ENCODE results near the gene GJA3.
A peak's percentile ranks its signal among the peaks of the same experiment; 100 is the strongest.
"Not testable (repeated sequence)": the region's sequence is repeated elsewhere in the genome, so short reads cannot be mapped to it uniquely, and the experiment has no call there.

Gene GJA3

DNA sequence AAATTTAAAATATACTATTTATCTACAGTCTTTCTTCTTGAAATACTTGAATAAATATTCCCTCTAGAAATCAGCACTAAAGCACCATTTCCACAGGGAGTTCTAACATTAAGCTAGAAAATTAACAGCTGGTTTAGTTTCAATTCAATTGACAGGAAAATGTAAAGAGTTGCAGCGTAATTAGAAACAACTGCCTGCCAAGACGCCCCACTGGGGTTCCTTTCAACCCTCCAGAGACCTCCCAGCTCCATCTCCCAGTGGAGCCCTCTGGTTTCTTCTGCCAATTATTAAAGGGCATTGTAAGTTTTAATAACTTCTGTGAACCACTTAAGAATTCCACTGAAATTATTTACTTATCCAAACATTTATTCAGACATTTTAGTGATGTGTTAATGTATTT is 4.2 kb downstream of the GJA3 start:
- DNase-seq (ENCODE audit: insufficient read length, low spot score): no peak
- no peak for FAIRE-seq

DNA sequence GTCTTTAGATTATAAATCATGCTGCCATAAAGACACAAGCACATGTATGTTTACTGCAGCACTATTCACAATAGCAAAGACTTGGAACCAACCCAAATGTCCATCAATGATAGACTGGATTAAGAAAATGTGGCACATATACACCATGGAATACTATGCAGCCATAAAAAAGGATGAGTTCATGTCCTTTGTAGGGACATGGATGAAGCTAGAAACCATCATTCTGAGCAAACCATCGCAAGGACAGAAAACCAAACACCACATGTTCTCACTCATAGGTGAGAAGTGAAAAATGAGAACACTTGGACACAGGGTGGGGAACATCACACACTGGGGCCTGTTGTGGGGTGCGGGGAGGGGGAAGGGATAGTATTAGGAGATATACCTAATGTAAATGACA is 7.6 kb downstream of the GJA3 start:
- not testable (repeated sequence) for FAIRE-seq; DNase-seq (ENCODE audit: insufficient read length, low spot score)

DNA sequence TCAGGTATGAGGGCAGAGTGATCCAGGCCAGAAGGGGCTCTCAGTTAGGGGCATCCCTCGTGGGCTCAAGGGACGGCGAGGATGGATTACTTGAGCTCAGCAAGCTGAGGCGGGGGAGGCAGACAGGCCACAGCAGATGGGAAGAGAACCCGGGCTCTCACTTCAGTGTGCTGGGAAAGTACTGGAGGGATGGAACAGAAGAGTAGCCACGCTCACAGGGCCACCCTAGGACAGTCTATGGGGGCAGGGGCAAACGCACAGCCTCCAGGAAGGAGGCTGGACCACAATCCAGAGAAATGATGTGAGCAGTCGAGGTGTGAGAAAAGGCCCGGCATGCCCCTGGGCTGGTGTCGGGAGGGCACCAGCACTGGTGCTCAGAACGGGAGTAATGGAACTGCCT is 9.2 kb downstream of the GJA3 start:
- no peak for FAIRE-seq

DNA sequence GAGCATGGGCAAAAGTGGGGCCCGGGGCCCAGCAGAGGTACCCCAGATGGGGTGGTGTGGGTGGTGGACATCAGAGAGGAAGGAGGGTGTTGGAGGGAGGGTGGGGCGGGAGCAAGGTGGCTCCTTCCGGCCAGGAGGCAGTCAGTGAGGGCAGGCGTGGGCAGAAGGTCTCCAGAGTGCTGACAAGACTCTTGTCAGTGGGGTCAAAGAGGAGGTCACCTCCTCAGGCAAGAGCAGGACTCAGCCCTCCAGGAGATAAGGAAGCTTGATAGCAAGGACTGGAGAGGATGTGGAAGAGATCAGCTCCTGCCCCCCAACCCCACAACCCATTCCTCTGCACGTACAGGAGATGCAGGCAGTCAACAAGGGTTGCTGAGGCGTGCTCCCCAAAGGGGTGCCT is 9.8 kb downstream of the GJA3 start:
- DNase-seq (ENCODE audit: insufficient read length, low spot score): no peak
- FAIRE-seq: no peak

More for the DNA sequence above, 9.2 kb downstream of the GJA3 start:
- DNase-seq (ENCODE audit: insufficient read length, low spot score): no peak

DNA sequence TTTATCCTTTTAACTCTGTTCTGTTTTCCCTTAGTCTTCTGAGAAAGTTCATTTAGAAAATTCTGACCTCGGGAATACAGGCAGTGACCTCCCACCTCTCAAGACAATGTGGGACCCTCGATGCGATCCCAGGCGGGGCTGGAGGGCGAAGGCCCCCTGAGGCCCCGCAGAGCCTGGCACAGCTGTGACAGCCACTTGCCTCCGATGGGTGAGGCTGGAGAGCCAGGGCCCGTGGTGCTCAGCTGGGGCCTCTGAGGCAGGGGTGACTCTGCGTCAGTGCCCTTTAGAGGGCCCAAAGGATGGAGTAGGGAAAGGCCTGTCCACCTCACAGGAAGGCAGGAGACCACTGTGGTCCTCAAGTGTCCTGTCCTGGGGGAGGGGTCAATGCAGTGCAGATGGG is 10.3 kb downstream of the GJA3 start:
- no peak for FAIRE-seq
- no peak for DNase-seq (ENCODE audit: insufficient read length, low spot score)

DNA sequence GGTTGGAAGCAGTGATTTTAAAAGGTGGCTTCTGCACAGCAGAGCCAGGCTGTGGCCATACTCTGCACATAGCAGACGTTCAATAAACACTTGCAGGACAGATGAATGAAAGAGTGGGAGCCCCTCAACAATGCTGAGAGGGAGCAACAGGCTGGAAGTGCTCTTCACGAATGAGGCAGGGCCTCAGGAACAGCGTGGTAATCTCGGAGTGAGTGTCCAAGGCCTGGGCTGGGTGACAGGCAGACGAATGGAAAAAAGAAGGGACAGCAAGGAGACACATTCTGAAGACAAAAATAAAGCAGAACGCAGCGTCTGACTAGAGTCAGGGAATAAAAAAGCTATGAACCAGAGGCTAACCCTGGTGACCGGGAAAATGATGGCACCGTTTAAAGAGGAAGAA is 11.1 kb downstream of the GJA3 start:
- DNase-seq (ENCODE audit: insufficient read length, low spot score): no peak
- FAIRE-seq: no peak

DNA sequence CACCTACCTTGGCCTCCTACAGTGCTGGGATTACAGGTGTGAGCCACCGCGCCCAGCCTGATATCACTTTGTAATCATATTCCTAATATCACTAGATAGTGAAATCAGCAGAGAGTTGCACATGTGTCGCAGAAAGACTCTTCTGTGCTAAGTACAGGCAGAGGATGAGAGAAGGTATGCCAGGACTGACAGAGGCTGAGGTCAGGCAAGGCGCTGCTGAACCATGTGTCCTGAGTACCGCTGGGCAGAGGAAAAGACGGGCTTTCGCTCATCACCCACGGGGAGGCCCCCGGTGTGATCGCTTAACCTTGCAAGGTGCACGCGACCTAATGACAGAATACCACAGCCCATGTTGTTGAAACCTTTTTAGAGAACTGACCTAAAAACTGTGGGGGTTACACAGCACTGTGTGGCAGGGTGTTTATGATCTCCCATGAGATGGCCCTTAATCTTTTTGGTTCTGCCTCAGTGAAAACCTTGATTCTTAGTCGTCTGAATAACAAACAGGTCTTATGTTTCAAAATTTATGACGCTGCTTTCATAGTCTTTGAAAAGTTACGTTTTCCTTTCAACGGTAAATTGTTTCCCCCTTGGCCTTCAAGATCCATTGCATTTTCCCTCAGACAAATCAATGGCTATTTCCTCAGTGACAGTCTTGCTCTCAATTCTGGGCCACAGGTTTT is 12.2 kb downstream of the GJA3 start:
- DNase-seq (ENCODE audit: insufficient read length, low spot score) (no peak), FAIRE-seq (no peak)

DNA sequence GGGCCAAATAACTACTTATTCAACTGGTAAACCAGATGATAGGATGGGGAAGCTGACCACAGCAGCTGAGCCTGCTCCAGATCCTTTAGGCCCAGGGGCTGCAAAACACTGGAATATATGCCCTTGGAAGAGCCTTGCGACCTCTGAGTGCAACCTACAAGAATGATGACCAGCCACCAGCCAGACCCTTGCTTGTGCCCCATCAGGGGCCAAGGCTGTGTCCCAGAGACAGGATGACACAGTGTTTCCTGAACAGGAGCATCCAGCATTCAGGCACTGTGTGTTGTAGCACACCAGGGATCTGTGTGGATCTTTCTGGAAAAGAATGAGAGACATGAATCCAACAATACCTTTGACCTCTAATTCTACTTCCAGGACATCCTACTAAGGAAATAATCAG is 14.5 kb downstream of the GJA3 start:
- FAIRE-seq: no peak
- no peak for DNase-seq (ENCODE audit: insufficient read length, low spot score)

DNA sequence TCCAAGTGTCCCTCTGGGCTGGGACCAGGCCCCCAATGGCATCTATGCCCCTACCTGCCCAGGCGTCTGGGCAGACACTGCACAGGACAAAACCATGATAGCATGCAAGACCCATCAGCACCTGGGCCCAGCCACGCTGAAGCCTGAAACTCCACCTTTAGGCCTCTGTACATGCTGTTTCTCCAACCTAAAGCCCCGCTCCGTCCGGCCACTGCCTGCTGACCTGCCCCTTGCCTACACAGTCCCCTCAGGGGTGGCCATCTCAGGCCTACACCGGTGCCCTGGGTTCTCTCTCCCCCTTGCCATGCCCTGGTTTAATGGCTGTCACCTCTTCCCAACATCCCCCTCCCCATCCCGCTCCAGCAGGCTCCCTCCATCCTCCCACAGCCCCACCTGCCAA is 15.3 kb downstream of the GJA3 start:
- DNase-seq (ENCODE audit: insufficient read length, low spot score): no peak
- no peak for FAIRE-seq

DNA sequence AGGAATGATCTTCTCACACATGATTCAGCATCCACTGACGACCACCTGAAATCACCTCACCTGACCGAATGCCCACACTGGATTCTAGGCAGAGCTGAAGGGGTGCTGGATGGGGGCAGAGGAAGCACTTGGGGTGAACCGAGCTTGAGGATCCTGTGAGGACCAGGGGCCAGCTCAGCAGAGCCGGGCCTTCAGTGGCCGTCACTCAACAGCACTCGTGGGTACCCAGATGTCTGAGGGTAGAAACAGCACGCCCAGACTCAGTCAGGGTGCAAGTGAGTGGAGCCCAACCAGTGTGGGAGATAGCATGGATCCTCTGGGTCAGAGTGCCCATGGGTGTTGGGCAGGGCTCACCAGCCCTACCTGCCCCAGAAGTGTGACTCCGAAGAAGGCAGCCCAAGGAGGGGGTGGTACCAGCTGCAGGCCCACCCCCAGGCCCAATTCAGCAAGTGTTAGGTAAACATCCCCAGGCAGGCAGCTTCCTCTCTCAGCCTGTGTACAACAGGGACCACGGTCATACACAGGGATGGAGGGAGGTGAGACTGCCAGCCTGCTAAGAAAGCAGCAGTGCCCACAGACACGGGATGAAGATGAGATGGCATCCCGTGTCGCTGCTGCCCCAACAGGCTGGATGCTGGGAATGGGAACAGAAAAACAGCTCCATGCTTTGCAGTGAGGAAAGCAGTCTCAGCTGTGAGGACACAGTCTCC is 16.6 kb downstream of the GJA3 start:
- FAIRE-seq (no peak), DNase-seq (ENCODE audit: insufficient read length, low spot score) (no peak)

DNA sequence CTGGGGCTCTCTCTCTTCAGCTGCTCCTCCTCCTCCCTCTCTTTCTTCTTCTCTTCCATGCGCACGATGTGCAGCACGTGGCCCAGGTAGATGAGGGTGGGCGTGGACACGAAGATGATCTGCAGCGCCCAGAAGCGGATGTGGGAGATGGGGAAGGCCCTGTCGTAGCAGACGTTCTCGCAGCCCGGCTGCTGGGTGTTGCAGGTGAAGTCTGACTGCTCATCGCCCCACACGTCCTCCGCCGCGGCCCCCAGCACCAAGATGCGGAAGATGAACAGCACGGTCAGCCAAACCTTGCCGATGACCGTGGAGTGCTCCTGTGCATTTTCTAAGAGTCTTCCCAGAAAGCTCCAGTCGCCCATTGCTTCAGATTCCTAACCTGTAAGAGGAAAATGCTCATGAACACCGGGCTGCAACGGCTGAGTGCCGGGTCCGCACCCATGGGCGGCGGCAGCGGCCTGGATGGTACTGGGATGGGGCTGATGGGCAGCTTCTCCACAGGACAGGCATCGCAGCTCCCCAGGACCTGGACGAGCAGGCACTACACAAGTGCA is 17.8 kb downstream of the GJA3 start:
- no peak for FAIRE-seq
- no peak for DNase-seq (ENCODE audit: insufficient read length, low spot score)

DNA sequence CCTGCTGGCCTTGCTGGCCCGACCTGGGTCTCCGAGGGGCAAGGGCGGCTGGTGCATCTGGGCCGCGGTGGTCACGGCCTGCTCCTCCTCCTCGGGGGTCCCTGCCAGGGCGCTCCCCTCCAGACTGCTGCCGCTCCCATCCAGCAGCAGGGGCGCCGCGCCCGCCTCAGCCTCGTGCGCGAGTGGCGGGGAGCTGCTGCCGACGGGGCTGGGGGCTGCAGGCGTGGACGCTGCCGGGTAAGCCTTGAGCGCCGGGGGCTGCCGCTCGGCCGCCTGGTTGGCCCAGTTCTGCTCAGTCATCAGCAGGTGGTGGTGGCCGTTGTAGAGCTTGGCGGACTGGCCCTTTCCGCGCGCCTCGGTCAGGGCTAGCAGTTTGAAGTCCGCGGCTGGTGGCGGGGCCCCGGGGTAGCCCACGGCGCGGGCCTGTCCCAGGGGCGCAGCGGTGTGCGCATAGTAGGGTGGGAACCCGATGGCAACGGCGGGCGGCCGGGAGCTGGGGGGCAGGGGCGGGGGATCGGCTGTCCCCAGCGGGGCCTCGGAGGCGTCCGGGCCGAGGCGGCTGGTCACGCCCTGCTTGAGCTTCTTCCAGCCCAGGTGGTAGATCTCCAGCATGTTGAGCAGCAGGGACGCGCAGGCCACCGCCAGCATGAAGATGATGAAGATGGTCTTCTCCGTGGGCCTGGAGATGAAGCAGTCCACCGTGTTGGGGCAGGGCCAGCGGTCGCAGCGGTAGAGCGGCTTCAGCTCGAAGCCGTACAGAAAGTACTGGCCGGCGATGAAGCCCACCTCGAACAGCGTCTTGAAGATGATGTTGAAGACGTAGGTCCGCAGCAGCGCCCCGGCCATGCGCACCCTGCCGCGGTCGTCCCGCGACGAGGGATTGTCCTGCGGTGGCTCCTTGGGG is 18.6 kb downstream of the GJA3 start:
- no peak for DNase-seq (ENCODE audit: insufficient read length, low spot score)
- FAIRE-seq: no peak

DNA sequence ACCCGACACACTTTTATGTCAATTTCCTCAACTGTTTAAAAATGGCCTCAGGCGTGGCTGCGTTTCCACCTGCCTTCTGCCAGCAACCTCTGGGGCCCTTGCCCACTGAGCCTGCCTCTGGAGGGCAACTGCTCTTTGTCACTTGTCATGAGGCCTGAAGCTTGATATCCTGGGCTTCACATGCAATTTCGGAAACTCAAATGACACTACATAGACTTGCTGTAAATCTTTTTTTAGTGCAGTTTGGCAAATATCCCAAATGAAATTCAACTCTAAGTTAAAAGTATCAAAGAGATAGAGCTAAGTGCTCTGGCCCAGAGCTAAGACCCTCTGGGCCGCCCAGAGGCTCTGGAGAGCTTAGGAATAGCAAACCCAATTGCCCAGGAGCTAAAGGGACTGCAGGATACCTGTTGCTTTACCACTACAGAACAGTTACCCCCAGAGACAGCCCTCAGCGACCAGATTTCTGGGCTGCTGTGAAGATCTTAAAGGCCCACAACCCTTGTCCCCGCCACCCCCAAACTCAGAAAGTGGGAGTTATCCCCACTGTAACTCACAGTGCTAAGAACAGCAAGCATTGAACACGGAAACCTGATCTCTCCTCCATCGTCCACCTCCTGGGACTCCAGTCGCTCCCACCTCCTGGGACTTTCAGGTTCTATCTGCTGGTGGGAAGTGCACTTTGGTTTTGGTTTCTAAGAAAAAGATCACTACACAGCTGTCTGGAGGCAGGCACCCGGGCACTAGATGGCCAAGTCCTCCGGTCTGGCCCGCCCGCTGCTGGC is 19.4 kb downstream of the GJA3 start:
- DNase-seq (ENCODE audit: insufficient read length, low spot score): no peak
- no peak for FAIRE-seq

DNA sequence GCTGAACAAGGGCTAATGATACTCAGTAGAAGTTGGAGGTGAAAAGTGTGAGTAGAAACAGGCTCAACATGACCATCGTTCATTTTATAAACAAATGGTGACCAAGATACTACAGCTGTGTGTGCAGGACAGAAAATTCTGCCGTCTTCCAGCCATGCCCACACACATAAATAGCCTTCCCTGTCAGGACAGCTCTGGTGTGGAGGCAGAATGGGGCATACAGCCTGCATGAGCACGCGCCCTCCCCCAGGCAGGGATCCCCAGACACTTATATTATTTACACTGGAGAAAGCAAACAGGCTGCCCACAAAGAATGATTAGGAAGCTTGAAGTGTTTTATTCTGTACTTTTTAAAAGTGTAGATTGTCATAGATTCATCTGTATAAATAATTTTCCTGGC is 20.4 kb downstream of the GJA3 start:
- FAIRE-seq (no peak), DNase-seq (ENCODE audit: insufficient read length, low spot score) (no peak)

DNA sequence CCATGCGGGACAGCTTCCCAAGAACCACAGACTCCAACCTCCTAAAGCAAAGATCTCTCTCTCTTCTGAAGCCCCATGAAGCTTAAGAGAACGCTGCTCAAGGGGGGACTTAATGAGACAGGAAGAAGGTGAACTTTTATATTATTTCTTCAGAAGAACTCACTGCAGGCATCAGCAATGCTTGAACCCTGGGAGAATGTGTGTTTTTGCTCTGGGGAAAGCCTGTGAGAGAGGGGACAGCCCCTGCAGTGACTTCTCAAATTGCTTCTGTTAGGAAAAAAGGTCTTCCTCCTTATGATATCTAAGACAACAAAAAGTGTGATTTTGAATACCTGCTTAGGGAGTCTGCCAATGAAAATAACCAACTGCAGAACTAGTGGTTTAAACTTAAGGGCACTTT is 23.0 kb downstream of the GJA3 start:
- FAIRE-seq: no peak

DNA sequence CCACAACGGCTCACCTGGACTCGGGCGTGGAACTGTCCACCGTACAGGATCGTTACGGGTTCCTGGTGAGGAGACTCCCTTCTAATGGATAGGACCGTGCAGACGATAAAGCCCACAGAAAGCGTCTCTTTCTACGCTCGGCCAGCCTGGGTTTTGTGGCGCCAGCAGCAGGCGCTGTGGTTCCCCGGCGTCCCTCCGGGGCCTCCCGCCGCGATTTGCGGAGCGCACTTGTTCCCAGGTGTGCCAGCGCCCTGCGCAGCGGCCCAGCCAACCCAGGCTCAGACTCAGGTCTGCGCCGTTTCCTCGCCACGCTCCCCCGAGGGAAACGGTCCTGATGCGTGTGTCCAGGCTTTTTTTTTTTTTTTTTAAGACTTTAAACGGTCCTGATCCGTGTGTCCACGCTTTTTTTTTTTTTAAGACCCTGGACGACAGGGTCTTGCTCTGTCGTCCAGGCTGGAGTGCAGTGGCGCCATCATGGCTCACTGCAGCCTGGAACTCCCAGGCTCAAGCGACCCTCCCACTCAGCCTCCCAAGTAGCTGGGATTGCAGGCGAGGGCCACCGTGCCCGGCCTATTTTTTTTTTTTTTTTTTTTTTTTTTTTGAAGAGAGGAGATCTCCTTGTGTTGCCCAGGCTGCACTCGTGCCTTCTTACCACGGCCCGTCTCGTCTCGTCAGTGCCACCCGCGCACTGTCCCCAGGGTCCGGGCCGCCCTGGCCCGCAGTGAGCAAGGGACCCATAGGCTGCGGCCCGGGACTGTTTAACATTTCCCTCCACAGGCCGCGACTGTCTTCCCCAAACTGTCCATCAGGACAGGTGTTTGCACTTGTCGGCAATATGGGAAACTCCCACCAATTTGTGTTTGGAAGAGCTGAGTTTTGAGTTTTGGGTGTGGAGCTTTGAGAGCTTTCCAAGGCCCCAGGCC is 23.8 kb downstream of the GJA3 start:
- DNase-seq (ENCODE audit: insufficient read length, low spot score) (peak; percentile 55), FAIRE-seq (peak; percentile 47)

More for the DNA sequence above, 23.0 kb downstream of the GJA3 start:
- DNase-seq (ENCODE audit: insufficient read length, low spot score): no peak

DNA sequence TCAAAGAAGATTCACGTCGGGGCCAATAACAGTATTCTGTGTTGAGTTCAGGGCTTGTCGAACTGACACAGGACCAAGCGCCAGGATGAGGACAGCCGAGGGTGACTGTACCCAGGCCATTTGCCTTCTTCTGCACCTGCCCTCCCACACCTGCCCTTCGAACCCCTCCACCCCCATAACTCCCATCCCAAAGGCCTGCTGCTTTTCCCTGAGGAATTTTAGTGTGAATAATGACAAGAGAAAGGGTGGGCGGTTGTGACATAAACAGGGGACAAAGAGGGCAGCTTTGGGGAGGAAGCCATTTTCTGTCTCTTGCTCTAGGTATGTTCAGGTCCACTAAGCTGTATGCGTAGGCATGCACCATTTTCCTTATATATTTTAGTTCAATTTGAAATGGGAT is 26.1 kb downstream of the GJA3 start:
- FAIRE-seq (no peak), DNase-seq (ENCODE audit: insufficient read length, low spot score) (no peak)

DNA sequence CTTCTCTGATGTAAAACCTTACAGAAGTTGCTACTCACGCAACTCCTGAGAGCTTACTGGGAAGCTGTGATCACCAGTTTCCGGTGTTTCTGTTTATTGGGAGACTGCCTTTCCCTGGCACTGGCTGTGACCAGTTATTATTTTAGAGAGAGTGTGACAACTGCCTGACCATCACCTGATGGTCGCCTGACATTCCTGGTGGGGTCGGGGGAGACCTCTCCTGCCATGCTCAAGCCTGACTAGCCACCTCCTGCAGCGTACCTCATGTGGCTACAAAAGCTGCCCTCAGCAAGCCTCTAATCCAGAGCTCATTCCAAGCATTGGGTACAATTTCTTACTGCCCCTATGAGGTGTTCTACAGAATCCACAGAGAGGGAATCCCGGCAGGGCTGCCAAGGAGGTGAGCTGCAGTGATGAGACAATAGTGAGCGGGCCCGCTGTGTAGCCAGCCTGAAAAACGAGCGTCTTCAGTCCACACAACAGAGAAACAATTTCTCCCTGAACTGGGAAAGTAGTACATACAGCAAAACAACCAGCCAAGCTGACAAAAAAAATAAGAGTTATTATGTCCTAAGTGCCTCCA is 28.7 kb downstream of the GJA3 start:
- no peak for FAIRE-seq
- DNase-seq (ENCODE audit: insufficient read length, low spot score): no peak
